ENCODE measurements around the gene TTC34.

Gene TTC34

GRCh38 chr1:2601721-2602303 lies 199.7 kb downstream of the TTC34 start:
- no peak for DNase-seq

- no peak for DNase-seq
Observed at GRCh38 chr1:2598329-2598931, 203.1 kb downstream of the TTC34 start.

- no peak for DNase-seq
Observed at GRCh38 chr1:2597441-2598328, 203.8 kb downstream of the TTC34 start.

- DNase-seq = peak; percentile 92
Observed at GRCh38 chr1:2596530-2597333, 204.8 kb downstream of the TTC34 start.

- DNase-seq = no peak
Observed at GRCh38 chr1:2595812-2596529, 205.5 kb downstream of the TTC34 start.

GRCh38 chr1:2595261-2595811 lies 206.2 kb downstream of the TTC34 start:
- no peak for DNase-seq

- DNase-seq = no peak
Observed at GRCh38 chr1:2594641-2595131, 206.8 kb downstream of the TTC34 start.

- DNase-seq = peak; percentile 64
Observed at GRCh38 chr1:2594001-2594640, 207.4 kb downstream of the TTC34 start.

- no peak for DNase-seq
Observed at GRCh38 chr1:2593251-2593878, 208.1 kb downstream of the TTC34 start.

GRCh38 chr1:2592672-2593071 lies 208.8 kb downstream of the TTC34 start:
- peak; percentile 71 for DNase-seq

- no peak for DNase-seq
Observed at GRCh38 chr1:2591581-2592261, 209.8 kb downstream of the TTC34 start.

GRCh38 chr1:2591233-2591580 lies 210.3 kb downstream of the TTC34 start:
- no peak for DNase-seq

- DNase-seq = no peak
Observed at GRCh38 chr1:2590233-2591141, 211.0 kb downstream of the TTC34 start.

GRCh38 chr1:2589431-2590232 lies 211.9 kb downstream of the TTC34 start:
- no peak for DNase-seq

- peak; percentile 51 for DNase-seq
Observed at GRCh38 chr1:2588661-2589430, 212.6 kb downstream of the TTC34 start.

GRCh38 chr1:2587860-2588571 lies 213.5 kb downstream of the TTC34 start:
- no peak for DNase-seq
